HG03571 (cell line): ENCODE data around the gene TCEA2.

ENCODE experiments used
- ATAC-seq: cut with Tn5 transposase; IDR thresholded peaks from one replicate; pipeline ENCODE4 v1.9.1; 2021; ENCODE audit not compliant: unreplicated experiment

The TCEA2 gene

DNA sequence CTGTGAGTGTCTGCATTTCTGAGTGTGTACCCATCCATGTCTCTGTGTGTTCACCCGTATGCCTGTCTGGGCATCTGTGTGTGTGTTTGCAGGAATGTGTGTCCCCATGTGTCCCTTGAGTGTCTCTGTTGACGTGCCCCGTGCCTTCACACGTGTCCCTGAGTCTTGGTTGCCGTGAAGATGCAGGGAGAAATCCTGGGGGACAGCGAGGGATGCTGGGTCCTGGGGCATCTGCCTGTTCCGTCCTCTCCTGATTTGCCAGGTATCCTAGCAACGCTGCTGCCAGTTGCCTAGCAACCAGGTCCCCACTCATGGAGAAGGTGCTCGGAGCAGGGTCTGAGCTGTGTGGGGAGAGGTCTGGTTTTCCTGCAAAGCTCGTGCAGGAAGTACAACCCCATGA is 27.2 kb downstream of the TCEA2 start:
- ATAC-seq: no peak

DNA sequence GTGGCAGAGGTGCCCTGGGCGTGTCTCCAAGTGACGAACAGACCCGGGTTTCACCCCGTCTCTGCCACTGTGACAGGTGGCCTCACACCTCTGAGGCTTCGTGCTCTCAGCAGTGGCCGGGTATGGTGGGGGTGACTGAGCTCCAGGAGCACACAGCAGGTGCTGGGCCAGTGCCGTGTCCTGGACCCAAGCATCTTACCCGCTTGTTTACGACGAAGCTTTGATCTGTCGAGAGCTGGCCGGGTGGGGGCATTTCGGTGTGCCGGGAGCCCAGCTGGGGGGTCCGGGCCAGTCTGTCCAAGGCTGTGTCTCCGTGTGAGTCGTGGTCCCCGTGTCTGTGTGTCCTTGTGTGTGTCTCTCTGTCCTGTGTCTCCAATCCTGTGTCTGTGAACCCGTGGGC is 28.3 kb downstream of the TCEA2 start:
- ATAC-seq: no peak

DNA sequence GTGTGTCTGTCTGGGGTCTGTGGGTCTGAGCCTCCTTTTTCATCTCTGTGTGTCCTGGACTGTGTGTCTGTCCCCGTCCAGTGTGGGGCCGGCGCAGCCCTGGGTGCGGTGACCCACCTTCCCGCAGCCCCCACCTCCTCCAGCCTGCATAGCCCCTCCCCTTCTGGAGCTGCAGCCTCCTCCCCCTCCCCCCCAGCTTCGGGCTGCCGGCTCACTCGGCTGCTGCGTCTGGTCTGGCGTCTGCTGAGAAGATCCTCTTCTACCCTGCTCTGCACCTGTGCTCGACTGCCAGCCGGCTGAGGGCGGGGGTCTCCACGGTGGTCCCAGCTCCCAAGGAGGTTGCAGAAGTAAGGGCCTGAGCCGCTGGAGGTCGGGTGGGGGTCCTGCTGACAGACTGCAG is 28.8 kb downstream of the TCEA2 start:
- ATAC-seq: no peak

DNA sequence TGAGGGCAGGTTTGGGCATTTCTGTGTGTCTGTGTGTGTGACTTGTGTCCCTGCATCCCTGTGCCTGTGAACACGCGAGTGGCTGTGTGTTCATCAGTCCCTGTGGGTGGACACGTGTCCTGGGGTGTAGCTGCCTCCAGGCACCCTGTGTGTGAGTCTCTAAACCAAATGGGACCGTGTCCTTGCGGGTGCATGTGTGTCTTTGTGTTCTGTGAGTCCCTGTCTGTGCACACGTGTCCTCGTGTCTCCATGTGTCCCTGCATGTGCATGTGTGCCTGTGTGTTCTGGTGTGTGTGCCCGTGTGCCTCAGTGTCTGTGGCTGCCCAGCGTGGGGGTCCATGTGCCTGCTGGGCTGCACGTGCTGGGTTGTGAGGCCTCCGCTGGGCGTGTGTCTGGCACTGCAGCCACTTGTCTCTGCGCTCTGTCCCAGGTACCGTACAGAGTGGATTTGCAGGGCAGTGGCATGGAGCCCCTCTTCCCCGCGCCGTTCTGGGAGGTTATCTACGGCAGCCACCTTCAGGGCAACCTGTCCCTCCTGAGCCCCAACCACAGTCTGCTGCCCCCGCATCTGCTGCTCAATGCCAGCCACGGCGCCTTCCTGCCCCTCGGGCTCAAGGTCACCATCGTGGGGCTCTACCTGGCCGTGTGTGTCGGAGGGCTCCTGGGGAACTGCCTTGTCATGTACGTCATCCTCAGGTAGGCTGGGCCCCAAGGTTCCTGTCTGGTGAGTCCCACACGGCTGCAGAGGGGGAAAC is 29.4 kb downstream of the TCEA2 start:
- no peak for ATAC-seq

DNA sequence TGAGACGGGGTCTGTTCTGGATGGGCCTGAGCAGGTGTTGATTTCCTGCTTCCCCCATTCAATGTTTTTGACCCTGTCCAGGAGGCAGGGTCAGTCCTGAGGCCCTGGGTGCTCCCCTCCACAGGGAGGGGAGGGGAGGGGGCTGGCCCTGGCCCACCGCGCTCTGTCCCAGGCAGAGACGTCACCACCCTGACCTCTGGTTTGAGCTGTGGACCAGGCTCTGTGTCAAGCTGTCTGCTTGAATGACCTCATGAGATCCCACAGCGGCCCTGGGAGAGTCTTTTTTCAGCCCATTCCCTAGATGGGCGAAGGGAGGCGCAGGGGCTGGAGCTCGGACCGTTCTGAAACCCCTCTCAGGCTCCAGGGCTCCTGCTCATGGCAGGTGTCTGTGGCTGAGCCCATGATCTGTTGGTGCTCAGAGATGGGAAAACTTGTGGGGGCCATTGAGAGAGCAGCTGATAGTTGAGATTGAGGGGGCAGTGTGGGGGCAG is 30.1 kb downstream of the TCEA2 start:
- no peak for ATAC-seq

DNA sequence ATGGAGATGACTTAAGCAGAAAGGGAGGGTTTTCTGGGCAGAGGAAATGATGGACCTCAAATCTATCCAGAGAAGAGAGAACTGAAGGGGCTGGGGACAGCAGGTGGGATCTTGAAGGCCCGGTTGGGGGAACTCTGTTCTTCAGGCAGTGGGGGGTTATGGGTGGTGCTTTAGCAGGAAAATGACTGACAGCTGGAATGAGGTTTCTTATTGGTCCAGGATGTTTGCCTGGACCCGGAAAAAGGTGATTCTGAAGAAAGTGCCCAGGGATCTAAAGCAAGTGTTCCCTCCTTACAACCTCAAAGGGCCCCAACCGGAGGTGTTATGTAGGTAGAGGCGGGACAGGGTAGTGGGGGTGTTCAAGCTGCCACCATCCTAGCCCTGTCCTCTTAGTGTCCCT is 32.5 kb downstream of the TCEA2 start:
- no peak for ATAC-seq

DNA sequence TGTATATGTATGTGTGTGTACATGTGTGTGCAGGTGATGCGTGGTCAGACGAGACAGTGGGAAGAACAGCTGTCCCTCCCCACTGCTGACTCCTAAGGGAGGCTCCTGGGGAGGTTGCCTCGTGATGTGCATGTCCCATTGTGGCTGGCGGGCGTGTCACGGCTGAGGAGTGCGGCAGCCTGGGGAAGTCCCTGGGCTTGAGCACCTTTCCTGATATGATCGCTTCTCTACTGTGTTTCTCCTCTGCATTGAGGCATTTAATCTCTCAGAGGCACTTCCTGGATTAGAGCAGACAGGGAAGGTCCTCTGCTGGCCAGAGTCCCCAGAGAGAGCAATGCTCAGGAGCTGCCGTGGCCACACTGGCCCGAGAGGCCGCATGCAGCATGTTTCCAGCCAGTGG is 32.9 kb downstream of the TCEA2 start:
- no peak for ATAC-seq

DNA sequence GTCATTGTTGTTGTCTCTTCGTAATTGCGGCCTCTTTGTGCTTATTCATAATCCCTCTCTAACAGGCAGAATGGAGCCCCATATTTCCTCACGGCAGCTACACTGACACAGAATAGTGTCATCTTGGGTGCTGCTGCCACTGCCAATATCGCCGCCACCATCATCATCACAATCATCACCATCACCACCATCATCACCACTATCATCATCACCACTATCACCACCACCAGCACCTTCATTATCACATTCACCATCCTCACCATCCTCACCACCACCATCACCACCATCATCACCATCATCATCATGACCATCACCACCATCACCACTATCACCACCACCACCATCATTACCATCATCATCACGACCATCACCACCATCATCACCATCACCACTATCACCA is 33.5 kb downstream of the TCEA2 start:
- no peak for ATAC-seq

DNA sequence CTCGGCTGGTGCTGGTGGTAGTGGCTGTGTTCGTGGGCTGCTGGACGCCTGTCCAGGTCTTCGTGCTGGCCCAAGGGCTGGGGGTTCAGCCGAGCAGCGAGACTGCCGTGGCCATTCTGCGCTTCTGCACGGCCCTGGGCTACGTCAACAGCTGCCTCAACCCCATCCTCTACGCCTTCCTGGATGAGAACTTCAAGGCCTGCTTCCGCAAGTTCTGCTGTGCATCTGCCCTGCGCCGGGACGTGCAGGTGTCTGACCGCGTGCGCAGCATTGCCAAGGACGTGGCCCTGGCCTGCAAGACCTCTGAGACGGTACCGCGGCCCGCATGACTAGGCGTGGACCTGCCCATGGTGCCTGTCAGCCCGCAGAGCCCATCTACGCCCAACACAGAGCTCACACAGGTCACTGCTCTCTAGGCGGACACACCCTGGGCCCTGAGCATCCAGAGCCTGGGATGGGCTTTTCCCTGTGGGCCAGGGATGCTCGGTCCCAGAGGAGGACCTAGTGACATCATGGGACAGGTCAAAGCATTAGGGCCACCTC is 35.5 kb downstream of the TCEA2 start:
- ATAC-seq: no peak

DNA sequence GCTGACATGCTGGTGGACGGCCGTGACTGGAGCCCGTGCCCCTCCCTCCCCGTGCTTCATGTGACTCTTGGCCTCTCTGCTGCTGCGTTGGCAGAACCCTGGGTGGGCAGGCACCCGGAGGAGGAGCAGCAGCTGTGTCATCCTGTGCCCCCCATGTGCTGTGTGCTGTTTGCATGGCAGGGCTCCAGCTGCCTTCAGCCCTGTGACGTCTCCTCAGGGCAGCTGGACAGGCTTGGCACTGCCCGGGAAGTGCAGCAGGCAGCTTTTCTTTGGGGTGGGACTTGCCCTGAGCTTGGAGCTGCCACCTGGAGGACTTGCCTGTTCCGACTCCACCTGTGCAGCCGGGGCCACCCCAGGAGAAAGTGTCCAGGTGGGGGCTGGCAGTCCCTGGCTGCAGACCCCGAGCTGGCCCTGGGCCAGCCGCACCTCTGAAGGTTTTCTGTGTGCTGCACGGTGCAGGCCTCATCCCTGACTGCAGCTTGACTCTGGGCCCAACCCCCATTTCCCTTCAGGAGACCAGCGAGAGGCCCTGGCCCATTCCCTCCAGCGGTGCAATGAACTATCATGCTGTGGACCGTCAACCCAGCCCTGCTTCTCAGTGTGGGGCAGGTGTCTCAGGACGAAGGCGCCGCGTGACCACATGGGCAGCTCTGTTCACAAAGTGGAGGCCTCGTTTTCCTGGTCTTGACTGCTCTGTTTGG is 36.2 kb downstream of the TCEA2 start:
- ATAC-seq: no peak

DNA sequence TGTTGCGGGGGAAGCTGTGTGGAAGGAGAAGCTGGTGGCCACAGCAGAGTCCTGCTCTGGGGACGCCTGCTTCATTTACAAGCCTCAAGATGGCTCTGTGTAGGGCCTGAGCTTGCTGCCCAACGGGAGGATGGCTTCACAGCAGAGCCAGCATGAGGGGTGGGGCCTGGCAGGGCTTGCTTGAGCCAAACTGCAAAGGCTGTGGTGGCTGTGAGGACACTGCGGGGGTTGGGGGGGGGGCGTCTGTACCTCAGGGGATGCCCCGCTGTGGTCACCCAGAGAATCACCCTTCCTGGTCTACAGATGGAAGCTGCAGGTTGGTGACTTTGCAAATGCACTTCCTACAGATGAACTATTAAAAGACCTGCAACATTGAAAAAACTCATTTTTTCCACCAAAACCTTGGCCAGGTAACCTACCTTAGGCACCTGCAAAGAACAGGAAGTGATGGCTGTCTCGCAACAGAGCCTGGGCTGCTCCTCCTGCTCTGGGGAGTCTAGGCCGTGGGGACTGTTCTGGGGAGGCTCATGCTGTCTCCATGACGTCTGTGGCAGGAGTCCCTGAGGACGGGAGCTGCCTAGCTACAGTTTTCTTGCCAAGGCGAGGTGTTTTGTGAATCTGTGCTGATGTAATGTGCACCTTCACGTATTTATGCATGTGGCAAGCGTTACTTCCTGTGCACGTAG is 37.0 kb downstream of the TCEA2 start:
- no peak for ATAC-seq

DNA sequence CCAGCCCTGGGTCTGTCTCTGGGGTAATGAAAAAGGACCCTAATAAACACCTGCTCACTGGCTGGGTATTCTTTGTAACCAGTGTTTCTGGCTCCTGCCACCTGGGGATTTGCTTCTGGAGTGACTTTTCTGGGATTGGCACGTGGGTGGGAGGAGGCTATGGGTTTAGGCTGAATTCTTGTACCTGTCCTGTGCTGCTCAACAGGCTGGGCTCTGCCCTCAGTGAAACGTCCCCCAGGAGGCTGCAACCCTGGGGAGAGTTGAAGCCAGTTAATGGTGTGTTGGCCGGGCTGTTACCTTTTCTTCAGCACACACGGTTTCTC is 37.5 kb downstream of the TCEA2 start:
- no peak for ATAC-seq

DNA sequence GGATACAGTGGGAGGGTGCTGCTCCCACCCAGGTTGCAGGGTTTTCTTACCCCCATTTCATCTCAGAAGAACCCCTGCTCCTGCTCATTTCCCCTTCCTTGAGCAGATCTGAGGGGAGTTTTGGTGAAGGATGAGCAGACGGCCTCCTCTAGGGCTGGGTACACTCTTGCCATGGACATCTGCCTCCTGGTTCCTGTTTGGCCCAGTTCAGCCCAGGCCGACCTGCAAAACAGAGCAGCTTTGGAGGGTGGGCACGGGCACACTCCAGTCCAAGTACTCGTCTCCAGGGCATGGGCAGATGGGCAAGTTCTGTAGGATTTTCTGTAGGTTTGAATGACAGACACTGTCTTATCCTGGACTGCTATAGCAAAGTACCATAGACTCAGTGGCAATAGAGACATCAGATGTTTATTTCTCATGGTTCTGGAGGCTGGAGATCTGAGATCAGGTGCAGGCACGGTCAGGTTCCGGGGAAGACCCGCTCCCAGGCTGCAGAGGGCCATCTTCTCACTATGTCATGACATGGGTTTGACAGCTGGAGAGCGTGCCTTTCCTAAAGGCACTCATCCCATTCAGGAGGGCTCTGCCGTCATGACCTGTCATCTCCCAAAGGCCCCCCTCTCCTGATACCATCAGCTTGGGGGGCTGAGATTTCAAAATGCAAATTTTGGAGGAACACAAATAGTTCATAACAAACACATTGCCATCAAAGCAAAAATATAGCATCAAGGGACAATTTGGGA is 38.1 kb downstream of the TCEA2 start:
- ATAC-seq: no peak

DNA sequence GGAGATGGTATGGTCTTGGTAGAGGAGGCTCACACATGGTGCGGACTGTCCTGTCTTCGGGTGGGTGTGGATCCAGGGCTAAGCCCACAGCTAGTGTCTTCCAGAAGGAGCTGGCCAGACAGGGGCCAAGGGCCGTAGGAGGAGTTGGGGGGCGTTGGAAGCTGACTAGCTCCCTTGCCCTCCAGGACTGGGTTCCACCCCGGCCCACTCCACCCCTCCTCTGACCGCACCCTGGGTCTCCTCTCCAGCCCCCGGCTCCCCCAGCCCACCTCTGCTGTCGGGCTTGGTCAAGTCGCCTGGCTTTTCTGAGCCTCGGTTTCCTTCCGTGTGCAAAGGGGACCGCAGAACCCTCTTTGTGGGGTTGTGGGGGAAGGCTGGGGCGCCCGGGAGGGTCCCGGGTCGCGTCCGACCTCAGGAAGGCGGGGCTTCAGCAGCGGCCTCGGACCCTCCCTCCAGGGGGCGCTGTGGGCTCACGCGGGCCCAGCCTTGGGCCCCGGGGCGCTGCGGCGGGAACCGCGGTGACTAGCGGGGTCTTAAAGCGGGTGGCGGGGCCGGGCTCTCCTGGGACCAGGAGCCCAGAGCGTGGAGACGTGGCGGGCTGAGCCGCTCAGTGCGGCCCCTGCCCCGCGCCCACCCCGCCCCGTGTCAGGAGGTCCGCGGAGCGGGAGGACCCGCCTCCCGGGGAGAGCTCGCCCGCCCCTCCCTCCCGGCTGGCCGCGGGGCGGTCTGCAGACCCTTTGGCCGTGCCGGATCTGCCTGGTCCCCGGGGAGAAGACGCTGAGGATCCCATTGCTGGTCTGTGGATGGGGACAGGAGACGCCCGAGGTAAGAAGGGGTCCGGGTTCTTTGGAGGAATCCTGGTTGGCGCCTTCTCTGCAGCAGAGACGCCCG is 39.0 kb downstream of the TCEA2 start:
- ATAC-seq: no peak

DNA sequence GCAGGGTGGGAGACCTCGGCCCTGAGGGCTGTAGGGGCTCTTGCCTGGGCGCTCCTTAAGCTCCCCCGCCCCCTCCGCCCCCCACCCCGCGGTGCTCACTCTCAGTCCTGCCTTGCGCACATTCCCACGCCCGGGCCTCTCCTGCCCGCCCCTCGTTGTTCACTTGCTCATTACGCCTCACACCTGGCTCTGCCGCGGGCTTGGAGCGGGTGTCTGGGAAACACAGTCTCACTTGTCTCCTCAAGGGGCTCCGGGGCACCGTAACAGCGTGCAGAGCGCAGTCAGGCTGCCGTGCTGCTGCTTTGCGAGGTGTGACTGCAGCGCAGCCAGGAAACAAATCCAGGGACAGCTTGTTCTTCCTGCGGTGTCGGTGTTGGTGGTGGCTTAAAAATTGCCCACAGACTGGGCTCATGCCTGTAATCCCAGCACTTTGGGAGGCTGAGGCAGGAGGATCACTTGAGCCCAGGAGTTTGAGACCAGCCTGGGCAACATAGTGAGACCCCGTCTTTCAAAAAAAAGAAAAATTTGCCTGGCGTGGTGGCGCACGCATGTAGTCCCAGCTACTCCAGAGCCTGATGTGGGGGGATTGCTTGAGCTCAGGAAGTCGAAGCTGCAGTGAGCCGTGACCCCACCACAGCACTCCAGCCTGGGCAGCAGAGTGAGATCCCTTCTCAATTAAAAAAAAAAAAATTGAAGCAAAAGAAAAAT is 39.8 kb downstream of the TCEA2 start:
- ATAC-seq: no peak

DNA sequence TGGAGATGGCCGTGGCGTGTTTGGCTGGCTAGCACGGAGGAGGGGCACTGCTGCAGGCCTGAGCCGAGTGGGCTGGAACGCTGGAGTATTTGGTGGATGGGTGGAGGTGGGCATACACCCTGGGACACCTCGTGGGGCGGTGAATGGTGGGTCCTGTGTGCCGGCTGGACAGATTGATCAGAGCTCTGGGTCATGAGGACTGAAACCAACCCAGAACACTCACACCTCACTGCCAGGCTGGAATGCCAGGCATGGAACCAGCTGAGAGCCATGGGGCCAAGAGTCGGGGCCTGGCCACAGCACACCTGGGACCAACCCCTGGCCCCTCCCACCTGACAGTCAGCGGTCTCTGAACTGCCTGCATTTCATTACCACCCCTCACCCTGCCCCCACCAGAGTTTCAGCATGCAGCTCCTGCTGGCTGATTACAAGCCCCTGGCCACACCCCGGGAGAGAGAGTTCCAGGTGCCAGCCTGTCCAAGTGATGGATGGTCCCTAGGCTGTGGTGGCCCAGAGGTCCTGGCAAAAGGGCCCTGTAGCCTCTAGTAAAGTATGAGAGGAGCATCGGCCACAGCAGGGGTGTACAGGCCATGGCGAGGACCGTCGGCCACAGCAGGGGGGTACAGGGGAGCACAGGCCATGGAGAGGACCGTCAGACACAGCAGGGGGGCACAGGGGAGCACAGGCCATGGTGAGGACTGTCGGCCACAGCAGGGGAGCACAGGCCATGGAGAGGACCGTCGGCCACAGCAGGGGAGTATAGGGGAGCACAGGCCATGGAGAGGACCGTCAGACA is 41.1 kb downstream of the TCEA2 start:
- no peak for ATAC-seq

DNA sequence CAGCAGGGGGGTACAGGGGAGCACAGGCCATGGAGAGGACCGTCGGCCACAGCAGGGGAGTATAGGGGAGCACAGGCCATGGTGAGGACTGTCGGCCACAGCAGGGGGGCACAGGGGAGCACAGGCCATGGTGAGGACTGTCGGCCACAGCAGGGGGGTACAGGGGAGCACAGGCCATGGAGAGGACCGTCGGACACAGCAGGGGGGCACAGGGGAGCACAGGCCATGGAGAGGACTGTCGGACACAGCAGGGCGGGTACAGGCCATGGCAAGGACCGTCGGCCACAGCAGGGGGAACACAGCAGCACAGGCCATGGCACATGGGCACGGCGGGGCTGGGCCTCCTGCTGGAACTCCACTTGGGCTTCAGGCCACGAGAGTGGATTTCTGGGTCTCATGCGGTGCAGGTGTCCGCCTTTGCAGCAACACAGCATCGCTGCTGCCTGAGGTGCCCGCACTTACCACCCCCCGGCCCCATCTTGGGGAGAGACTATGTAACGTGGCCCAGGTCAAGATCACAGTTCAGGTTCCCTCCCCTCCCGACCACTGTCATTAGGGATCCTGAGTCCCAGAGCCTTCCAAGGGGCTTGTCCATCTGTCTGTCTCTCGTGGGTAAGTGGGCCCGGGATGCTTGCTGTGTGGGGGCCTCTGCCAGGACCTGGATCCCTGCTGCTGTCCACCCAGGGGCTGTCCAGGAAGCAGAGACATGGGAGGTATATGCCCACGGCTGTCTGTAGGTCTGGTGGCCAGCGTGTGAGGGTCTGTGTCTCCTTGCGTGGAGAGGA is 41.9 kb downstream of the TCEA2 start:
- no peak for ATAC-seq

DNA sequence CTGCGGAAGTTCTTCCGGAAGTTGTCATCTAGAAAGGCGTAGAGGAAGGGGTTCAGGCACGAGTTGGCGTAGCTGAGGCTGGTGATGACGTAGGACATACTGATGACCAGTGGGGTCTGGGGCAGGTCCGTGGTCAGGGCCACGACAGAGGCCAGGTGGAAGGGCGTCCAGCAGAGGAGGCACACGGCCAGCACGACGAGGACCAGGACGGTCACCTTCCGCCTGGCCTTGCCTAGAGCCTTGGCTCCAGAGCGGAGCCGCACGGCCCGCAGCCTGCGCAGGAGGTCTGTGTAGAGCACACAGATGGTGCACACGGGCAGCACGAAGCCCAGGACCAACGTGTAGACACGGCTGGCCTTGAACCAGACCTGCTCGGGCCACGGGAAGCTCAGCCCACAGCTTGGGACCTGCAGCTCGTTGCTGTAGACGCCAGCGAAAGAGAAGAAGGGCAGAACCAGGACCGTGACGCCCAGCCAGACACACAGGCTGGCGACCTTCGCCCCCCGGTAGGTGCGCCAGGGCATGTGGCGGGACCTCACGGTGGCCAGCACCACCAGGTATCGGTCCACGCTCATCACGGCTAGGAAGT is 42.9 kb downstream of the TCEA2 start:
- no peak for ATAC-seq
